Endodermal cell (in vitro differentiated cells): Measurements from ENCODE around the gene MCM6. TPM values are rescaled to one million over a fixed set of nuclear protein-coding genes. Genes with fewer than 3 reads are reported as not detected.
A peak's percentile ranks its signal among the peaks of the same experiment; 100 is the strongest.

ENCODE experiments used
- DNase-seq: peaks from one replicate; pipeline ENCODE4 v3.0.0-alpha.2; 2017
- H3K27ac ChIP-seq: 2 replicates; pipeline ENCODE4 v1.5.1; 2013; ENCODE audit warnings: mild to moderate bottlenecking, low read depth, low read length, moderate library complexity
- H3K27me3 ChIP-seq: 2 replicates; pipeline ENCODE4 v1.6.1; 2013; ENCODE audit warnings: mild to moderate bottlenecking, low read length, moderate library complexity; ENCODE audit not compliant: insufficient read depth, control insufficient read depth, poor library complexity, severe bottlenecking
- H3K36me3 ChIP-seq: 2 replicates; pipeline ENCODE4 v1.7.0; 2013; ENCODE audit warnings: mild to moderate bottlenecking, low read length, moderate library complexity; ENCODE audit not compliant: control insufficient read depth, insufficient read depth
- H3K4me1 ChIP-seq: one replicate; pipeline ENCODE4 v1.7.0; 2013; ENCODE audit warnings: low read length; ENCODE audit not compliant: control insufficient read depth, insufficient read depth
- H3K4me3 ChIP-seq: 2 replicates; pipeline ENCODE4 v1.5.1; 2013; ENCODE audit warnings: mild to moderate bottlenecking, low read length, moderate library complexity
- H3K9ac ChIP-seq: 2 replicates; pipeline ENCODE4 v1.6.1; 2013; ENCODE audit warnings: mild to moderate bottlenecking, low read length, moderate library complexity; ENCODE audit not compliant: poor library complexity, severe bottlenecking; ENCODE audit errors: extremely low read depth
- H3K9me3 ChIP-seq: 2 replicates; pipeline ENCODE4 v1.6.1; 2013; ENCODE audit warnings: mild to moderate bottlenecking, low read length, moderate library complexity; ENCODE audit not compliant: control insufficient read depth
- H3K27ac Mint-ChIP-seq: 2 replicates; pipeline ENCODE4 v1.8.0; 2020; ENCODE audit warnings: mixed read lengths
- H3K27me3 Mint-ChIP-seq: 2 replicates; pipeline ENCODE4 v1.8.0; 2021; ENCODE audit warnings: mild to moderate bottlenecking, mixed read lengths; ENCODE audit not compliant: insufficient read depth
- H3K36me3 Mint-ChIP-seq: 2 replicates; pipeline ENCODE4 v1.8.0; 2020; ENCODE audit warnings: low read depth, mixed read lengths
- H3K4me1 Mint-ChIP-seq: 2 replicates; pipeline ENCODE4 v1.8.0; 2020; ENCODE audit warnings: mixed read lengths
- H3K4me3 Mint-ChIP-seq: 2 replicates; pipeline ENCODE4 v1.8.0; 2020; ENCODE audit warnings: mild to moderate bottlenecking, moderate library complexity, mixed read lengths
- H3K9me3 Mint-ChIP-seq: 2 replicates; pipeline ENCODE4 v1.8.0; 2020; ENCODE audit warnings: mild to moderate bottlenecking, mixed read lengths
- WGBS, 2 experiments: methylation state at CpG; one replicate each; pipeline versions ENCODE4 v1.1.5 to v1.1.7; 2013; ENCODE audit warnings: missing lambda C conversion rate in 2 of 2, mixed read lengths in 1 of 2; ENCODE audit not compliant: insufficient coverage in 1 of 2, insufficient read length in 1 of 2; 5-methylcytosine and 5-hydroxymethylcytosine counted together
- total RNA-seq, 2 donors: library from RNA; stranded (reverse); fragmentation: NEBNext Ultra II Directional in 1 of 2; extraction: Animal tissue kit (Norgen Biotek cat#: 25700) in 1 of 2; gene quantifications; 2 replicates in 1 of 2; 3 replicates in 1 of 2; pipeline ENCODE4 v1.2.1, GENCODE V29; 2021
- TF ChIP-seq, protein P1 (sequence below): fragments of 200-600 bp; sonication (generic); conservative IDR thresholded peaks from 2 replicates; pipeline ENCODE4 v1.5.0; 2021; ENCODE audit warnings: antibody characterized with exemption, mild to moderate bottlenecking

The MCM6 gene
- total RNA-seq, 2 donors from 2014 or later: 140 to 141 TPM

DNA sequence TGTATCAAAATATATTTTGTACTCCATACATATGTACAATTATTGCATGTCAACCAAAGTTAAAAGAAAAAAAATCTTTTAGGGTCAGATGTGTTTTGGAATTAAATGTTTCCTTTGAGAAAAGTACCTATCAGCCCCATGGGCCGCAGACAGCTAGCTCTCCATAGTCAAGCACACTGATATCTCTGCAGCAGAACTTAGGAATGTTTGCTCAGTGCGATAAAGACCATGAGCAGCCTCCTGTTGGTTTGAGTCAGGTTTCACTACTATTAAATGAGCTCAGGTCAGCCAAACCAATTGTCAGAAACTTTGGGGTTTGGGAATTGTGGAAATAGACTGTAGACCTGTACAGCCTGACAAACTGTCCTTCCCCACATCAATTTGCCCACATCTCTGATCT, 73.0 kb downstream of the MCM6 start:
- peaks cover 4% of the 10 kb centered on the region for H3K36me3 Mint-ChIP-seq

GRCh38 chr2:135802350-135802749, 73.9 kb downstream of the MCM6 start:
- whole genome bisulfite sequencing, 2 experiments: 62% methylated on average over 3 of the region's 3 CpGs
- peaks cover 4% of the 10 kb centered on the region for H3K36me3 Mint-ChIP-seq

More for the DNA sequence above, 73.0 kb downstream of the MCM6 start:
- no peaks in the 10 kb centered on the region for H3K27me3 ChIP-seq
- H3K9me3 Mint-ChIP-seq: peaks cover 26% of the 10 kb centered on the region
- peaks cover 17% of the 10 kb centered on the region for H3K27me3 Mint-ChIP-seq
- no peak overlapping the region for H3K4me3 ChIP-seq
- no peaks in the 10 kb centered on the region for H3K4me1 ChIP-seq
- peaks cover 30% of the 10 kb centered on the region for H3K9me3 ChIP-seq
- peaks cover 7% of the 10 kb centered on the region for H3K4me1 Mint-ChIP-seq
- H3K36me3 ChIP-seq: no peaks in the 10 kb centered on the region
- TF ChIP-seq, protein P1, sequence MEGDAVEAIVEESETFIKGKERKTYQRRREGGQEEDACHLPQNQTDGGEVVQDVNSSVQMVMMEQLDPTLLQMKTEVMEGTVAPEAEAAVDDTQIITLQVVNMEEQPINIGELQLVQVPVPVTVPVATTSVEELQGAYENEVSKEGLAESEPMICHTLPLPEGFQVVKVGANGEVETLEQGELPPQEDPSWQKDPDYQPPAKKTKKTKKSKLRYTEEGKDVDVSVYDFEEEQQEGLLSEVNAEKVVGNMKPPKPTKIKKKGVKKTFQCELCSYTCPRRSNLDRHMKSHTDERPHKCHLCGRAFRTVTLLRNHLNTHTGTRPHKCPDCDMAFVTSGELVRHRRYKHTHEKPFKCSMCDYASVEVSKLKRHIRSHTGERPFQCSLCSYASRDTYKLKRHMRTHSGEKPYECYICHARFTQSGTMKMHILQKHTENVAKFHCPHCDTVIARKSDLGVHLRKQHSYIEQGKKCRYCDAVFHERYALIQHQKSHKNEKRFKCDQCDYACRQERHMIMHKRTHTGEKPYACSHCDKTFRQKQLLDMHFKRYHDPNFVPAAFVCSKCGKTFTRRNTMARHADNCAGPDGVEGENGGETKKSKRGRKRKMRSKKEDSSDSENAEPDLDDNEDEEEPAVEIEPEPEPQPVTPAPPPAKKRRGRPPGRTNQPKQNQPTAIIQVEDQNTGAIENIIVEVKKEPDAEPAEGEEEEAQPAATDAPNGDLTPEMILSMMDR: no peak
- no peak for DNase-seq
- WGBS, 2 experiments: 64 to 87% methylated on average over 2 of the region's 2 CpGs
- H3K27ac ChIP-seq: no peak overlapping the region
- peak overlapping the region; percentile 74 for H3K27ac Mint-ChIP-seq
- H3K4me3 Mint-ChIP-seq: no peak overlapping the region
- no peak overlapping the region for H3K9ac ChIP-seq

DNA sequence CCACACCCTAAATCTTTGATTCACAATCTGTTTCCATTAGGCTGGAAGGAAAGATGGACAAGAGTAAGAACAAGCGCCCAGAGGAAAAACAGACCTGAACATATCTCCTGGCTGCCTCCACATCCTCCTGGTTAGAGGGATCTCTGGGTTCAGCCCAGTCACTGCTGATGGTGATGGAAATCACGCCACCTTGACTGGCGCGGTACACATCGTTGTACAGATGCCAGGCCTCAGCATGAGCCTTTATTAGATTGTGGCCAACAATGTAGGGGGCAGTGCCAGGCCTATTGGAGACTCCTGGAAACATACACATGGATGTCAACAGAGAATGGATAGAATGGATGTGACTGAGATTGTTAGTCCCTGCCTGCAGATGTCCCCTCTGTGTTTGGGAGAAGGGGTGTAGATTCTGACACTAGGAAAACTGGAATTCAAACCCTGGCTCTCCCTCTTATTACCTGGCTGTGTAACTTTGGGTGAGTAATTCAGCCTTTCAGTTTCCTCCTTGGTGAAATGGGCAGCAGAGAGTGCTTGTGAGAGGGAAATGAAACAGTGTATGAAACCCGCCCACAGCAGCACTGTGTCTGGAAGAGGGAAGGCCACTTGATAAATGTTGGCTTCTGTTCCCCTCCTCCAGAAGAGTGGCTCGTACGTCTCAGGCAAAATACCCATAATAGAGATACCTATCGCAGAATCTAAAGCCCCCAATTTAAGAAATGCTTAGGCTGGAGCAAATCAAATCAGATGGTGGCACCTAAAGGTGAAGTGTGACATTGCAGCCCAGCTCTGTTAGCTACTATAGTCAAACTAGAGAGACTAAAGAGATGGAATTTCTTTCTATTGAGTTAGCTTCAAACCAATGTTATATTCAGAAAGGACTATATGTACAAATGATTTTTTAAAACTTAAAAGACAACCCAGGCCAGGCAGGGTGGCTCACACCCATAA, 75.5 kb downstream of the MCM6 start:
- no peak overlapping the region for H3K27ac Mint-ChIP-seq
- Histone ChIP-seq H3K9me3 (peaks cover 30% of the 10 kb centered on the region), H3K4me3 (no peak overlapping the region), H3K27ac (no peak overlapping the region), H3K9ac (no peak overlapping the region), H3K27me3 (no peaks in the 10 kb centered on the region), H3K4me1 (no peaks in the 10 kb centered on the region), H3K36me3 (no peaks in the 10 kb centered on the region)
- H3K4me3 Mint-ChIP-seq: no peak overlapping the region
- H3K9me3 Mint-ChIP-seq: peaks cover 26% of the 10 kb centered on the region
- H3K36me3 Mint-ChIP-seq: peaks cover 4% of the 10 kb centered on the region
- peaks cover 2% of the 10 kb centered on the region for H3K27me3 Mint-ChIP-seq
- WGBS, 2 experiments: 86 to 94% methylated on average over 5 to 9 of the region's 9 CpGs
- DNase-seq: no peak
- peaks cover 7% of the 10 kb centered on the region for H3K4me1 Mint-ChIP-seq
- TF ChIP-seq, protein P1: peak; percentile 35

More at GRCh38 chr2:135802350-135802749, 73.9 kb downstream of the MCM6 start:
- no peaks in the 10 kb centered on the region for H3K36me3 ChIP-seq
- peaks cover 7% of the 10 kb centered on the region for H3K4me1 Mint-ChIP-seq
- TF ChIP-seq, protein P1: no peak
- H3K4me3 Mint-ChIP-seq: no peak overlapping the region
- no peak for DNase-seq
- no peak overlapping the region for H3K4me3 ChIP-seq
- no peak overlapping the region for H3K27ac Mint-ChIP-seq
- peaks cover 26% of the 10 kb centered on the region for H3K9me3 Mint-ChIP-seq
- peaks cover 11% of the 10 kb centered on the region for H3K27me3 Mint-ChIP-seq
- H3K9me3 ChIP-seq: peaks cover 30% of the 10 kb centered on the region
- H3K9ac ChIP-seq: no peak overlapping the region
- H3K4me1 ChIP-seq: no peaks in the 10 kb centered on the region
- no peaks in the 10 kb centered on the region for H3K27me3 ChIP-seq
- no peak overlapping the region for H3K27ac ChIP-seq
